UCSD-AML1 (cell line): ENCODE measurements around the gene MFAP4.
"Not testable (repeated sequence)": the region's sequence is repeated elsewhere in the genome, so short reads cannot be mapped to it uniquely, and the experiment has no call there.

Experiments
- DNase-seq: peaks from one replicate; lab custom pipeline; 2025; ENCODE audit not compliant: unreplicated experiment; lab: John Stamatoyannopoulos, UW

Gene MFAP4

GRCh38 chr17:19354748-19355147 lies 32.2 kb downstream of the MFAP4 start:
- no peak for DNase-seq

GRCh38 chr17:19353401-19353800 lies 33.6 kb downstream of the MFAP4 start:
- DNase-seq, result not testable (repeated sequence)

GRCh38 chr17:19348806-19349205 lies 38.2 kb downstream of the MFAP4 start:
- no peak for DNase-seq

- no peak for DNase-seq
Measured at GRCh38 chr17:19348081-19348650, 38.8 kb downstream of the MFAP4 start.

GRCh38 chr17:19347323-19348080 lies 39.5 kb downstream of the MFAP4 start:
- DNase-seq, result no peak

- DNase-seq, result no peak
Measured at GRCh38 chr17:19346351-19347255, 40.4 kb downstream of the MFAP4 start.

GRCh38 chr17:19345486-19346350 lies 41.3 kb downstream of the MFAP4 start:
- DNase-seq, result no peak

- DNase-seq, result no peak
Measured at GRCh38 chr17:19345067-19345460, 41.9 kb downstream of the MFAP4 start.

GRCh38 chr17:19344311-19345066 lies 42.5 kb downstream of the MFAP4 start:
- no peak for DNase-seq

- no peak for DNase-seq
Measured at GRCh38 chr17:19343671-19344151, 43.3 kb downstream of the MFAP4 start.

GRCh38 chr17:19343256-19343630 lies 43.7 kb downstream of the MFAP4 start:
- DNase-seq, result no peak

- no peak for DNase-seq
Measured at GRCh38 chr17:19342611-19343255, 44.3 kb downstream of the MFAP4 start.

GRCh38 chr17:19341641-19342610 lies 45.1 kb downstream of the MFAP4 start:
- no peak for DNase-seq

- DNase-seq, result no peak
Measured at GRCh38 chr17:19341211-19341631, 45.8 kb downstream of the MFAP4 start.

- DNase-seq, result no peak
Measured at GRCh38 chr17:19339341-19339815, 47.6 kb downstream of the MFAP4 start.

- DNase-seq, result peak; percentile 68
Measured at GRCh38 chr17:19338031-19338990, 48.7 kb downstream of the MFAP4 start.

GRCh38 chr17:19337712-19338023 lies 49.3 kb downstream of the MFAP4 start:
- no peak for DNase-seq
